Embryonic facial prominence (tissue), 1 donor: ENCODE results near the gene KREMEN1.
"Not testable (repeated sequence)": the region's sequence is repeated elsewhere in the genome, so short reads cannot be mapped to it uniquely, and the experiment has no call there.

Source experiments
- DNase-seq: peaks from one replicate; pipeline ENCODE4 v3.0.0-alpha.2; 2016; ENCODE audit errors: extremely low spot score

KREMEN1 gene

GRCh38 chr22:29108137-29108536, 35.3 kb downstream of the KREMEN1 start:
- no peak for DNase-seq

GRCh38 chr22:29109822-29110221, 37.0 kb downstream of the KREMEN1 start:
- no peak for DNase-seq

- DNase-seq = no peak
These were observed 38.1 kb downstream of the KREMEN1 start for GRCh38 chr22:29110946-29111345.

GRCh38 chr22:29112121-29112520, 39.3 kb downstream of the KREMEN1 start:
- no peak for DNase-seq

GRCh38 chr22:29112681-29113080, 39.8 kb downstream of the KREMEN1 start:
- DNase-seq = no peak

- no peak for DNase-seq
These were observed 40.5 kb downstream of the KREMEN1 start for GRCh38 chr22:29113319-29113718.

GRCh38 chr22:29114392-29114791, 41.6 kb downstream of the KREMEN1 start:
- DNase-seq = no peak

- DNase-seq = no peak
These were observed 43.0 kb downstream of the KREMEN1 start for GRCh38 chr22:29115682-29116288.

GRCh38 chr22:29116397-29117123, 43.7 kb downstream of the KREMEN1 start:
- peak; percentile 45 for DNase-seq

GRCh38 chr22:29117799-29118477, 45.1 kb downstream of the KREMEN1 start:
- no peak for DNase-seq

GRCh38 chr22:29120098-29120912, 47.5 kb downstream of the KREMEN1 start:
- DNase-seq = not testable (repeated sequence)

- no peak for DNase-seq
These were observed 48.3 kb downstream of the KREMEN1 start for GRCh38 chr22:29121124-29121523.

GRCh38 chr22:29122041-29122440, 49.2 kb downstream of the KREMEN1 start:
- DNase-seq = no peak

- DNase-seq = no peak
These were observed 52.1 kb downstream of the KREMEN1 start for GRCh38 chr22:29124777-29125442.

GRCh38 chr22:29125443-29125778, 52.6 kb downstream of the KREMEN1 start:
- no peak for DNase-seq

GRCh38 chr22:29125844-29126243, 53.0 kb downstream of the KREMEN1 start:
- DNase-seq = no peak

- no peak for DNase-seq
These were observed 54.0 kb downstream of the KREMEN1 start for GRCh38 chr22:29126670-29127395.

- DNase-seq = no peak
These were observed 56.3 kb downstream of the KREMEN1 start for GRCh38 chr22:29128891-29129807.

- DNase-seq = no peak
These were observed 56.9 kb downstream of the KREMEN1 start for GRCh38 chr22:29129808-29130140.

- no peak for DNase-seq
These were observed 57.6 kb downstream of the KREMEN1 start for GRCh38 chr22:29130476-29130875.
